ENCODE measurements around the gene UPB1.

The UPB1 gene

GRCh38 chr22:24504540-24504939 is 9.4 kb downstream of the UPB1 start:
- no peaks in the 10 kb centered on the region for H3K9me3 ChIP-seq (ENCODE audit: severe bottlenecking)
- no peak for DNase-seq
- H3K27me3 ChIP-seq (ENCODE audit: insufficient read depth, low read depth, severe bottlenecking) = no peaks in the 10 kb centered on the region
- TF ChIP-seq CTCF (IDR thresholded peaks at IDR 0.05; ENCODE audit: low read depth, low read length) = no peak
- no peak overlapping the region for H3K4me3 ChIP-seq (ENCODE audit: low read depth, low read length)
- H3K36me3 ChIP-seq = no peaks in the 10 kb centered on the region
- no peak overlapping the region for H3K27ac ChIP-seq

- no peak for DNase-seq
- H3K36me3 ChIP-seq = no peaks in the 10 kb centered on the region
- H3K4me3 ChIP-seq (ENCODE audit: low read depth, low read length) = no peak overlapping the region
- no peaks in the 10 kb centered on the region for H3K9me3 ChIP-seq (ENCODE audit: severe bottlenecking)
- no peak for TF ChIP-seq CTCF (IDR thresholded peaks at IDR 0.05; ENCODE audit: low read depth, low read length)
- no peak overlapping the region for H3K27ac ChIP-seq
- no peaks in the 10 kb centered on the region for H3K27me3 ChIP-seq (ENCODE audit: insufficient read depth, low read depth, severe bottlenecking)
These were observed 10.0 kb downstream of the UPB1 start for GRCh38 chr22:24504956-24505736.

GRCh38 chr22:24506802-24507438 is 11.8 kb downstream of the UPB1 start:
- TF ChIP-seq CTCF (IDR thresholded peaks at IDR 0.05; ENCODE audit: low read depth, low read length) = no peak
- H3K9me3 ChIP-seq (ENCODE audit: severe bottlenecking) = no peaks in the 10 kb centered on the region
- H3K4me3 ChIP-seq (ENCODE audit: low read depth, low read length) = no peak overlapping the region
- no peak overlapping the region for H3K27ac ChIP-seq
- H3K36me3 ChIP-seq = no peaks in the 10 kb centered on the region
- H3K27me3 ChIP-seq (ENCODE audit: insufficient read depth, low read depth, severe bottlenecking) = no peaks in the 10 kb centered on the region
- no peak for DNase-seq

GRCh38 chr22:24507716-24508115 is 12.6 kb downstream of the UPB1 start:
- Histone ChIP-seq H3K36me3 (no peaks in the 10 kb centered on the region), H3K27ac (no peak overlapping the region), H3K4me3 (ENCODE audit: low read depth, low read length) (no peak overlapping the region), H3K9me3 (ENCODE audit: severe bottlenecking) (no peaks in the 10 kb centered on the region), H3K27me3 (ENCODE audit: insufficient read depth, low read depth, severe bottlenecking) (no peaks in the 10 kb centered on the region)
- no peak for DNase-seq
- TF ChIP-seq CTCF (IDR thresholded peaks at IDR 0.05; ENCODE audit: low read depth, low read length) = no peak

GRCh38 chr22:24510637-24511625 is 15.8 kb downstream of the UPB1 start:
- Histone ChIP-seq H3K4me3 (ENCODE audit: low read depth, low read length) (no peak overlapping the region), H3K27ac (no peak overlapping the region), H3K9me3 (ENCODE audit: severe bottlenecking) (no peaks in the 10 kb centered on the region), H3K36me3 (no peaks in the 10 kb centered on the region), H3K27me3 (ENCODE audit: insufficient read depth, low read depth, severe bottlenecking) (no peaks in the 10 kb centered on the region)
- TF ChIP-seq CTCF (IDR thresholded peaks at IDR 0.05; ENCODE audit: low read depth, low read length) = no peak
- DNase-seq = no peak

Measured in WERI-Rb-1 (cell line).